ENCODE measurements around the gene UTS2R. TPM values are rescaled to one million over a fixed set of nuclear protein-coding genes. Genes with fewer than 3 reads are reported as not detected.

The UTS2R gene
- total and polyA plus RNA-seq, 2 of the 4 experiments (the other 2 are of a cell fraction): not detected

DNA sequence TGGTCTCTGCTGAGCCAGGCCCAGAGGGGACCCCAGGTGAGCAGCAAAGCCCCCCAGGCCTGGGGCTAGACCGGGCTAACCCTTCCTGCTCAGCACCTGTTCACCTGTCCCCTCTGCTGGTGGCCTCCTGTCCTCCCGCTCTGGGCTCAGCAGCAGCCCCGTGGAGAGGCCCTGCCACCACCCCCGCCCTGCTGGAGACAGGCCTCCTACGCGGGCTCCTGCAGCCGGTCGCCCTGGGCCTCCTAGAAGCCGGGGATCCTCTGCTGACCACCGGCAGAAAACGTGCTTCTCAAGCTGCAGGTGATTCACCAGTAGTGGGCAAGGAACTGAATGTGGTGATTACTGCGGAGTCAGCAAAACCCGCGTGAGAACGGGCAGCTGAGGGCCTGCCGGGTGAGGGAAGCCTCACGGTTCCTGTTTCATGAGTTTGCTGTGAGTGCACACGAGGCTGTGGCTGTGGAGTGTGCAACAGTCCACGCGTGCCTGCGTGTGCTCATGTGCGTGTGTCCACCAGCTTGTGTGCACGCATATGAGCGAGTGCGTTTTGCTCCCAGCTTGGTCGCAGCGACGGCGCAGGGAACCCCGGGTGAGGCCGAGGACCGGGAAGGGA, 38.8 kb upstream of the UTS2R start:
- Histone ChIP-seq H2AK9ac (replicated peaks; ENCODE audit: low read depth, low read length, poor library complexity) (peak overlapping the region; percentile 75), H2AFZ (replicated peaks; ENCODE audit: low read length, poor library complexity) (peak overlapping the region; percentile 76), H3K9me1 (ENCODE audit: insufficient read depth, low read length) (no peaks in the 10 kb centered on the region), H4K5ac (ENCODE audit: low read depth, low read length) (peak overlapping the region; percentile 6; the same call in 1 of the 2 replicates), H4K91ac (ENCODE audit: insufficient read depth, low read depth, low read length) (no peak overlapping the region), H2BK5ac (ENCODE audit: low read depth, low read length, poor library complexity, severe bottlenecking) (no peak overlapping the region), H2AK5ac (ENCODE audit: low read depth, low read length) (peak overlapping the region; percentile 78), H3K14ac (replicated peaks; ENCODE audit: low read depth, low read length) (0 out of 2 replicates have a peak overlapping the region, but pooled peaks have one; percentile 33), H4K20me1 (ENCODE audit: insufficient read depth, low read length) (no peaks in the 10 kb centered on the region), H2BK15ac (ENCODE audit: low read depth, low read length) (no peak overlapping the region), H3K23ac (ENCODE audit: low read depth, low read length) (peak overlapping the region; percentile 79; the same call in 1 of the 2 replicates), H3K4ac (ENCODE audit: low read depth, low read length) (peak overlapping the region; percentile 1; the same call in 1 of the 2 replicates), H2BK20ac (ENCODE audit: low read depth, low read length) (no peak overlapping the region), H3K4me3 (ENCODE audit: insufficient read depth, low read depth, low read length) (peak overlapping the region; percentile 67), H3K4me1 (ENCODE audit: control insufficient read depth, insufficient read depth, low read length) (peaks cover 24% of the 10 kb centered on the region), H4K8ac (ENCODE audit: low read depth in 2 of 2, low read length in 2 of 2) (no peak overlapping the region; a peak in 1 of 4 replicates), H3K27ac (ENCODE audit: insufficient read depth, low read length) (no peak overlapping the region), H2BK120ac (ENCODE audit: low read depth, low read length) (no peak overlapping the region), H3K18ac (ENCODE audit: low read depth, low read length) (no peak overlapping the region; the same call in 1 of the 2 replicates), H3K79me1 (ENCODE audit: low read depth in 1 of 2, low read length in 2 of 2) (0 out of 4 replicates have a peak, but pooled peaks cover 0 to 3% of the 10 kb centered on the region in 2 experiments), H3K4me2 (ENCODE audit: low read depth, low read length) (peak overlapping the region; percentile 94), H3K9ac (ENCODE audit: low read depth, low read length) (peak overlapping the region; percentile 49; the same call in 1 of the 2 replicates), H3K9me3 (ENCODE audit: control insufficient read depth, insufficient read depth, low read length) (no peaks in the 10 kb centered on the region), H3K56ac (ENCODE audit: extremely low read depth, insufficient read depth, low read length) (no peak overlapping the region), H3K36me3 (ENCODE audit: control insufficient read depth, insufficient read depth, low read length) (no peaks in the 10 kb centered on the region), H3K27me3 (ENCODE audit: control insufficient read depth, insufficient read depth, low read length) (peaks cover 3% of the 10 kb centered on the region; the same call in 1 of the 2 replicates)
- WGBS, 2 experiments (ENCODE audit: extremely low coverage in 2 of 2, insufficient read length in 1 of 2): 41% methylated on average over 10 of the region's 32 CpGs; no CpG with 5 or more reads in 1 of the 2 experiments
- intact Hi-C loops (cut with micrococcal nuclease) (no loop called here), in situ Hi-C loops (cut with MboI; ENCODE audit: low sequenced_read_pairs) (no loop called here), dilution Hi-C loops (cut with HindIII; ENCODE audit: low sequenced_read_pairs, unreplicated experiment) (no loop called here)
- POLR2A ChIA-PET (ENCODE audit: unreplicated experiment): no interaction called here
- CTCF ChIA-PET: no interaction called here
- peak; percentile 99 for TF ChIP-seq MAFK (IDR thresholded peaks at IDR 0.05; ENCODE audit: low read depth, low read length)
- TF ChIP-seq, protein P1, sequence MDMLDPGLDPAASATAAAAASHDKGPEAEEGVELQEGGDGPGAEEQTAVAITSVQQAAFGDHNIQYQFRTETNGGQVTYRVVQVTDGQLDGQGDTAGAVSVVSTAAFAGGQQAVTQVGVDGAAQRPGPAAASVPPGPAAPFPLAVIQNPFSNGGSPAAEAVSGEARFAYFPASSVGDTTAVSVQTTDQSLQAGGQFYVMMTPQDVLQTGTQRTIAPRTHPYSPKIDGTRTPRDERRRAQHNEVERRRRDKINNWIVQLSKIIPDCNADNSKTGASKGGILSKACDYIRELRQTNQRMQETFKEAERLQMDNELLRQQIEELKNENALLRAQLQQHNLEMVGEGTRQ (IDR thresholded peaks at IDR 0.05; ENCODE audit: low read depth, low read length): no peak
- TF ChIP-seq CEBPB (IDR thresholded peaks at IDR 0.05; ENCODE audit: low read depth, low read length): no peak
- BruUV-seq (replicated peaks): no TSS peak
- peak; percentile 11 for ATAC-seq (ENCODE audit: low read depth)
- DNase-seq: peak; percentile 55

All from IMR-90 (cell line).